HG02763 (cell line): Measurements from ENCODE around the gene HOXC11.

Source experiments
- ATAC-seq: cut with Tn5 transposase; IDR thresholded peaks from one replicate; pipeline ENCODE4 v1.9.1; 2021; ENCODE audit warnings: mild to moderate bottlenecking, moderate library complexity; ENCODE audit not compliant: unreplicated experiment

HOXC11 gene

DNA sequence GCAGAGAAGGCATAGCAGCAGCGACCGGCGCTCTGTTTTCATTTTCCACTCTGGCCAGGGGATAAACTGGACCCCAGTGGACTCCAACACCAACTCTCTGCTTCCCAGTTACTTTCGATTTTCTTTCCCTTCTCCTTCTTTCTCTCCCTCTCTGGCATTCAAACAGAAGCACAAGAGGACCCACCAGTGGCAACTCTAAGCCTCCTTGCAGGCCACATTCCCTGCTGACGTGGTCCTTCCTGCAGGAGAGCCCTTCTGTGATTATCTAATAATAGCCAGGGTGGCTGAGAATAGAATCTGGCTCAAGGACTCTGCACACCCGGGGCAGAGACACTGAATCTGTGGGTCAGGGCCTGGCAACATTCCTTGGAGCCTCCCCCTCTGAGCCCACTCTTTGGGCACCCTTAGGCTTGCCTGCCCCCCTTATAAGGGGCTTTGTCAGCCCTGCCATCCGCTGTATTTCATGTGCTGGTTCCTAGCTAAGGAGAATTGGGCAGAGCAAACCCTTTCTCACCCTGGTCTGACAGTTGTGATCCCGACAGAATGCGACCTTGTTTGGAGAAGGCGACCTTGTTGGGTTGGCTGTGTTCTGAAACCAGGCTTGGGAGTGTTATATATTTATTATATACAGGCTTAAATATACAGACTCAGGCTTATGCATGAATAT is 47.1 kb downstream of the HOXC11 start:
- ATAC-seq, result no peak

- no peak for ATAC-seq
Observed at GRCh38 chr12:54020591-54021405, 47.9 kb downstream of the HOXC11 start.

DNA sequence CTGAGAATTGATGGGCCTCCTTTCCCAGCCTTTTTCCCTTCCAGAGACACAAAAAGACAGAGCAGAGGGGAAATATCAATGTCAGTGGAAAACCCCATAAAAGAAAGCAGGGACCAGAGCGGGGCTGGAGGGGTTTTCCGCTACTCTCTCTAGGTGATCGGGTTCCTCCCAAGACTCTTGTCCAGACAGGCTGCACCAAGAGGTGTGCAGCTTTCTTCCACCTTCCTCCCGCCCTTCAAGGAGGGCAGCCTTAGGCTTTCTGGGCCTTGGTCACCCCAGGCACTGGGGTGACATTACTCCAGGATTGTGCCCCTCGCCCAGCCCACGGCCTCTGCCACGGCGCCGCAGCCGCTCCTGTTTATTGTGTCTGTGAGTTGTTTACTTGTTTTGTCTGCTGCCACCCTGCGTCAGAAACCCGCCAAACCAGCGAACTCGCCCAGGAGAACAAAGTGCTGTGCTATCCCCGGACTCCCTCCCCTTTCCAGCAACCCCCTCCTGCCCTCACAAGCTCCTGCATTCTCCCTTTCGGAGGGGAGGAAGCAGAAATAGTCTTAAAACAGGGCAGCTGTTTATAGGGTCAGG is 48.6 kb downstream of the HOXC11 start:
- ATAC-seq, result no peak

- no peak for ATAC-seq
Observed at GRCh38 chr12:54022960-54023884, 50.3 kb downstream of the HOXC11 start.

DNA sequence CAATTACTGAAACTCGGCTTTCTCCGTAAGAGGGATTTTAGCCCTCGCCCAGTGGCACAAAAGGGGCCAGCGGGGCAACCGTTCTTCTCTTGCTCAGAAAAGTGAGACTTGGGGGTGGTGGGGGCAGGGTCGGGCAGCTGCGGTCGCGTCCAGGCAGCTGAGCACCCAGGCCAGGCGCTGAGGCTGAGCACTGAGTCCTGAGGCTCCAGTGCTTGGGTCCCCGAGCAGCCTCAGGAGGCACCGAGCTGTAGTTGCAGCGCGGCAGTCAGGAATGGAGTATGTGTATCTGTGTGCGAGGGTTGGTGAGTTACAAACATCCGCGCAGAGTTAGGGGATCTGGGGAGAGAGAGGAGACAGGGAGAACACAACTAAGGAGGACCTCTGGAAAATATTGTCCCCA is 51.2 kb downstream of the HOXC11 start:
- ATAC-seq, result no peak

DNA sequence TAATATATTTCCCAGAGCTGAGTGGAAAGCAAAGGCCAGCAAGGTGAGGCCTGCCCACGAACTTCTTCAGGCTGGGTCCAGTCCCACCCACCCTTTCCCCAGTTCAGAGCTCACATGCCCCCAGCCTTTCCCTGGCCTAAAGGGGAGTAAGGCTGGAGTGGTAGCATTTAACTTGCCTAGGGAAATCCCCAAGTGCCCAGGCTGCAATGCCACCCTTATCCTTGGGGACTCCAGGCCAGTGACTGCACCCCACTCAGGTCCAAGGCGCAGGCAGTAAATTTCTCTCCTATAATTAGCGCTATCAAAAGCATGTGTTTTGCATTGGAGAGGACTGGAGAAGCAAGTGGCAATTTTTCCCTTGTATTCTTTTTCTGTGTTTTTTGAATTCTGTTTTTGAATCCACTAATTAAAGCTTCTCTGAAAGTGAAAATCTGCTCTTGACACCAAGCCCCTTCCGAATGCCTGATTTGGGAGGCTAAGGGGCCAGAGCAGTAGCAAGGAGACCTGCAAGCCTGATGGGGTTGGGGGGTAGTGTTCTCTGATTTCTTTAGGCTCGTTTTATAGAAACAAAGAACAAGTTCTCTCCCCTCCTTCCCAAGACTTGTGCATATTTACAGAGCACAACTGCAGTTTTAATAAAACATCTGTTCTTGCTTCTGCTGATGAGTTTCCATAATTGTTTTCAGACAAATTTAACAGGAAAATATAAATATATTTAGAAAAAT is 51.8 kb downstream of the HOXC11 start:
- no peak for ATAC-seq

- no peak for ATAC-seq
Observed at GRCh38 chr12:54025499-54026405, 52.8 kb downstream of the HOXC11 start.

DNA sequence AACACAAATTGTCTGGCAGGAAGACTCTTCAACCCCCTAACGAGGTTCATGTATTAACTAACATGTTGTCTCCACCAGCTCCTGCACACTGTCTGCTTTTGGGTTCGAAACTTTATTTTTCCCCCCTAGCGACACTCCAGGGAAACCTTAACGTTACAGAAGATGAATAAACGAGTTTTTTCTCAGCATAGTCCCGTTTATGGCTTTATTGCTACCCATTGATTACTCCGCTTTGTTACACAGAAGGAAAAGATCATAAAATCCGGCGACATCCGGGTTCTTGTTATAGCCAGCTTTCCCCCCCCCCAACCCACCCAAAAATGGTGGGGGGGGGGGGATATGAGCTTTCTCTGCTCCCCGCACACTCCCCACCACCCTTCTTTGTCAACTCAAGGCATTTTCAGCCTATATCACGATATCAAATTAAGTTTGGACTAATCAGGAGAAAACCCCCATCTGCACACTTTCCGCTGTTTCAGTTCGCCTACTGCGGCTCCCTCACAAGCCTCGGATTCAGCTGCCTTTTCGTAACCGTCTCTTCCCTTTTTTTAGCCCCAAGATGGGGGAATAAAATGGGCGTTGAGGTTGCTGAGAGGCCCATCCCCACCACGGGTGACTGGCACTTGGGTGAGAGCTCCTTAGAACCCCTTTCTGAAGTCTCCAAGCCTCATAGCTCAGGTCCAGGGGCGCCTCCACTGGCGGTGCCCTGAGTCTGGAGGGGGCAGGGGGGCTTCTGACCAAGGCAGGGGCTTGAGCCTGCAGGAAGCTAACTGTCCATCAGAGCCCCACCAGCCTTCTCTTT is 53.9 kb downstream of the HOXC11 start:
- no peak for ATAC-seq
